ENCODE results near the gene GMEB1. TPM values are rescaled to one million over a fixed set of nuclear protein-coding genes. Genes with fewer than 3 reads are reported as not detected.

GMEB1 gene
- total and polyA plus RNA-seq, 7 donors = 5.3 to 12.8 (median 10.9) TPM

- Histone ChIP-seq H3K27ac (no peak overlapping the region), H3K4me3 (no peak overlapping the region), H3K9me3 (no peaks in the 10 kb centered on the region), H3K4me1 (peaks cover 4% of the 10 kb centered on the region), H3K27me3 (ENCODE audit: insufficient read depth in 3 of 3, low read length in 2 of 3) (no peaks in the 10 kb centered on the region), H3K36me3 (ENCODE audit: insufficient read depth in 1 of 2, low read depth in 1 of 2) (no peaks in the 10 kb centered on the region)
- WGBS, 3 donors = 90 to 93% (median 90%) methylated on average over 6 of the region's 6 CpGs
- ATAC-seq = peak in 1 of 4 donors; percentile 17
- DNase-seq = no peak
- intact Hi-C loops (cut with DNase I) = no loop called here
- TF ChIP-seq CTCF (IDR thresholded peaks at IDR 0.05) = no peak
These were observed 12.2 kb upstream of the GMEB1 start for GRCh38 chr1:28656335-28656734.

- no peaks in the 10 kb centered on the region for H3K9me3 ChIP-seq
- DNase-seq (no peak), ATAC-seq (no peak)
- H3K4me3 ChIP-seq = no peak overlapping the region
- TF ChIP-seq CTCF (IDR thresholded peaks at IDR 0.05) = no peak
- peaks cover 5% of the 10 kb centered on the region for H3K4me1 ChIP-seq
- H3K27ac ChIP-seq = no peak overlapping the region
- 64 to 70% (median 70%) methylated on average over 7 of the region's 7 CpGs for WGBS, 3 donors
- H3K27me3 ChIP-seq (ENCODE audit: insufficient read depth in 3 of 3, low read length in 2 of 3) = no peaks in the 10 kb centered on the region
- intact Hi-C loops (cut with DNase I) = no loop called here
- H3K36me3 ChIP-seq (ENCODE audit: insufficient read depth in 1 of 2, low read depth in 1 of 2) = no peaks in the 10 kb centered on the region
These were observed 4.6 kb upstream of the GMEB1 start for GRCh38 chr1:28663871-28664470.

GRCh38 chr1:28666806-28667205, 1.8 kb upstream of the GMEB1 start:
- H3K9me3 ChIP-seq = no peaks in the 10 kb centered on the region
- ATAC-seq (no peak), DNase-seq (no peak)
- TF ChIP-seq CTCF (IDR thresholded peaks at IDR 0.05) = no peak
- H3K27ac ChIP-seq = no peak overlapping the region
- H3K27me3 ChIP-seq (ENCODE audit: insufficient read depth in 3 of 3, low read length in 2 of 3) = no peaks in the 10 kb centered on the region
- no peaks in the 10 kb centered on the region for H3K36me3 ChIP-seq (ENCODE audit: insufficient read depth in 1 of 2, low read depth in 1 of 2)
- WGBS, 3 donors = 95 to 97% (median 96%) methylated on average over 12 of the region's 12 CpGs
- H3K4me3 ChIP-seq = no peak overlapping the region
- intact Hi-C loops (cut with DNase I) = no loop called here
- H3K4me1 ChIP-seq = peaks cover 5% of the 10 kb centered on the region

DNA sequence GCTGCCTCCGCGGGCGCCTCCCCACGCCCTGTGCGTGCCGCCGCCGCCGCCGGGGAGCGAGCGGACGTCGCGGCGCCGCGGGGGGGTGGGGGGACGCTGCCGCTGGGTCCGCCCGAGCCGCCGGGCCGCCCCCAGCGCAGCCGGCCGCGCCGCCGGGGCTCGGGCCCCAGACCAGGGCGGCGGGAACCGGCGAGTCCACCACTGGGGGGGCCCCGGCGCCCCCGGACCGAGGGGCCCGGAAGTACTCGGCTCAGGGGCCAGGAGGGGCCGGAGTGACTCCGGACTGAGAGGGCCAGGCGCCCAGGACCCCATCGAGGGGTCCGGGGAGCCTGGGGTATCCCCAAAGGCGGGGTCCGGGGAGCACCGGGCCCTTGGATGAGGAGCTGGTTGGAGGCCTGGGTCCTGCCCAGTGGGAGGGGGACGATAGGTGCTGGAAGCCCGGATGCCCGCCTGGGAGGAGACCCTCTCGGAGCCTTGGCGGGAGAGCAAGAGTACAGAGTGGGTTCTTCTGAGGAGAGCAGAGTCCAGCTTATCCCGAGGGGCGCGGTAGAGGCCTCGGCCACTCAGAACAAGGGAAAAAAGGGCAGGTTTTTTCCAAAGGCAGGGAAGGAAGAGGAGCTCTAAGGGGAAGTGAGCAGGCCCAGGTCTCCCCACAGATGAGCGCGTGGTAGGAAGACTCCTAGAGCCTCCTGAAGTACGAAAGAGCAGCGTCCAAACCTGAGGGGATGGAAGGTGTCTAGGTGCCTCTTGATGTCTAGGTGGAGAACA, 556 bp downstream of the GMEB1 start:
- Histone ChIP-seq H3K4me3 (peak overlapping the region; percentile 82), H3K36me3 (ENCODE audit: insufficient read depth in 1 of 2, low read depth in 1 of 2) (no peaks in the 10 kb centered on the region), H3K27ac (peak overlapping the region; percentile 99), H3K27me3 (ENCODE audit: insufficient read depth in 3 of 3, low read length in 2 of 3) (no peaks in the 10 kb centered on the region), H3K9me3 (no peaks in the 10 kb centered on the region), H3K4me1 (peaks cover 5% of the 10 kb centered on the region)
- DNase-seq (peak; percentile 81 to 85), ATAC-seq (peak; percentile 82 to 85 (median 84))
- WGBS, 3 donors = 1 to 2% (median 2%) methylated on average over 26 to 56 of the region's 63 CpGs
- no peak for TF ChIP-seq CTCF (IDR thresholded peaks at IDR 0.05)
- intact Hi-C loops (cut with DNase I) = loop anchor here in 1 of 2 donors (2.0 kb wide), 1 partner anchor 20 kb away; the partner anchor contains the start of gene RNU11
